Measurements from ENCODE around the gene GALNT18. TPM values are rescaled to one million over a fixed set of nuclear protein-coding genes. Genes with fewer than 3 reads are reported as not detected.

Gene GALNT18
- total RNA-seq, 6 experiments from 2014 or later = 3.7 to 11.4 (median 7.8) TPM

DNA sequence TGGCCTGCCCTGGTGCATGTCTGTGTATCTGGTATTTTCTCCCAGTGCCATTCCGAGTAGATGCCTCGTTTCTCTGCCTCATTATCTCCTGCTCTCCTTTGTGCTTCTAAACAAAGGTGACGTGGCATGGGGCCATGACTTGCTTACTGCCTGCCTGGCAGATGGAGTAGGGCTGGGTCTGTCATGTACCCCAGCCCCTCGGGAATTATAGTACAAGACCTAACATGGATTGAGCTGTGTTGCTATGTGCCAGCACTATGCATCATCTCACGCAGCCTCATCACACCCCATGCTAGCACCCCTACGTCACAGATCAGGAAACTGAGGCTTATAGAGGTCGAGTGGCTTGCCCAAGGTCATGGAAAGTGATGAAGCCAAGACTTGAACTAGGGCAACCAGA is 88.1 kb downstream of the GALNT18 start:
- WGBS (ENCODE audit: insufficient coverage, low coverage, low lambda C conversion rate, missing lambda C conversion rate) = 88% methylated on average over 5 of the region's 7 CpGs
- intact Hi-C loops (cut with DNase I) = no loop called here

GRCh38 chr11:11533057-11533456 is 88.7 kb downstream of the GALNT18 start:
- Histone ChIP-seq H3K27ac (no peak overlapping the region), H3K4me1 (no peaks in the 10 kb centered on the region), H3K36me3 (no peaks in the 10 kb centered on the region), H3K4me3 (no peak overlapping the region), H3K27me3 (no peaks in the 10 kb centered on the region), H3K9me3 (no peaks in the 10 kb centered on the region)
- 70% methylated on average over 2 of the region's 2 CpGs for WGBS (ENCODE audit: insufficient coverage, low coverage, low lambda C conversion rate, missing lambda C conversion rate)
- DNase-seq (no peak), ATAC-seq (no peak)
- intact Hi-C loops (cut with DNase I) = no loop called here
- TF ChIP-seq POLR2A (IDR thresholded peaks at IDR 0.05) (no peak), CTCF (IDR thresholded peaks at IDR 0.05) (no peak)

More for the DNA sequence above, 88.1 kb downstream of the GALNT18 start:
- Histone ChIP-seq H3K36me3 (no peaks in the 10 kb centered on the region), H3K4me1 (no peaks in the 10 kb centered on the region), H3K9me3 (no peaks in the 10 kb centered on the region), H3K27ac (no peak overlapping the region), H3K4me3 (no peak overlapping the region), H3K27me3 (no peaks in the 10 kb centered on the region)
- no peak for ATAC-seq
- DNase-seq = no peak
- TF ChIP-seq CTCF (IDR thresholded peaks at IDR 0.05) (no peak), POLR2A (IDR thresholded peaks at IDR 0.05) (no peak)

DNA sequence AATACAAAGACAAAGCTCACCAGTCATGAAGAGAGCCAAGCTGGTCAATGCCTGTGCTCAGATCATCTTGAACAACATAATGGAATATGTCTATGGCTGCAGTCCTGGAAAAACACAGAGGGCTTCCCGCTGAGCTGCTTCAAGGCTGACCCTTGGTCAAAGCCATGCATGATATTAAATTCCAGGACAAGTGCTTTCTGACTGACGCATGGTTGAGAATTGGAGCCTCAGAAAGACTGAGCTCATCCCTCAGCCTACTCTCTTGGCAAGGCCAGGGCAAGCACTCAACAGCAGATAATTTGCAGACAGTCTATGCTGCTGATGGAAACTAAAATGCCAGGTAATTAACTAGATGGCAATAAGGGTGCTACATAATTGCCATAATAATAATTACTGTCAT is 89.2 kb downstream of the GALNT18 start:
- DNase-seq (no peak), ATAC-seq (no peak)
- no peak overlapping the region for H3K4me3 ChIP-seq
- H3K4me1 ChIP-seq = no peaks in the 10 kb centered on the region
- no peak for TF ChIP-seq POLR2A (IDR thresholded peaks at IDR 0.05)
- no peak for TF ChIP-seq CTCF (IDR thresholded peaks at IDR 0.05)
- no peaks in the 10 kb centered on the region for H3K27me3 ChIP-seq
- 65% methylated on average over 2 of the region's 2 CpGs for WGBS (ENCODE audit: insufficient coverage, low coverage, low lambda C conversion rate, missing lambda C conversion rate)
- intact Hi-C loops (cut with DNase I) = no loop called here
- no peaks in the 10 kb centered on the region for H3K36me3 ChIP-seq
- no peak overlapping the region for H3K27ac ChIP-seq
- no peaks in the 10 kb centered on the region for H3K9me3 ChIP-seq

- no peak for TF ChIP-seq CTCF (IDR thresholded peaks at IDR 0.05)
- TF ChIP-seq POLR2A (IDR thresholded peaks at IDR 0.05) = no peak
- peak in 2 of 4 donors; percentile 11 to 15 for ATAC-seq
- H3K4me1 ChIP-seq = no peaks in the 10 kb centered on the region
- H3K4me3 ChIP-seq = no peak overlapping the region
- H3K27me3 ChIP-seq = no peaks in the 10 kb centered on the region
- 98% methylated on average over 4 of the region's 11 CpGs for WGBS (ENCODE audit: insufficient coverage, low coverage, low lambda C conversion rate, missing lambda C conversion rate)
- no peak for DNase-seq
- no peaks in the 10 kb centered on the region for H3K36me3 ChIP-seq
- no peaks in the 10 kb centered on the region for H3K9me3 ChIP-seq
- intact Hi-C loops (cut with DNase I) = no loop called here
- no peak overlapping the region for H3K27ac ChIP-seq
These were observed 90.5 kb downstream of the GALNT18 start for GRCh38 chr11:11531131-11531908.

Measured in right lobe of liver (tissue), 6 donors.